Measurements from ENCODE around the gene NCAN.

The NCAN gene

GRCh38 chr19:19276851-19277250 is 65.1 kb downstream of the NCAN start:
- H3K4me3 ChIP-seq (replicated peaks in 1 of 2; ENCODE audit: low read depth in 2 of 2, low read length in 2 of 2): no peak overlapping the region
- TF ChIP-seq CTCF (IDR thresholded peaks at IDR 0.05; ENCODE audit: low read depth, low read length): no peak
- DNase-seq (ENCODE audit: low read depth in 2 of 2): peak; percentile 16 to 25

- no peak for TF ChIP-seq CTCF (IDR thresholded peaks at IDR 0.05; ENCODE audit: low read depth, low read length)
- DNase-seq (ENCODE audit: low read depth in 2 of 2): no peak
- H3K4me3 ChIP-seq (replicated peaks in 1 of 2; ENCODE audit: low read depth in 2 of 2, low read length in 2 of 2): no peak overlapping the region
Measured at GRCh38 chr19:19278315-19278714, 66.6 kb downstream of the NCAN start.

GRCh38 chr19:19279062-19279612 is 67.4 kb downstream of the NCAN start:
- DNase-seq (ENCODE audit: low read depth in 2 of 2): no peak
- H3K4me3 ChIP-seq (replicated peaks in 1 of 2; ENCODE audit: low read depth in 2 of 2, low read length in 2 of 2): no peak overlapping the region

GRCh38 chr19:19279853-19280252 is 68.1 kb downstream of the NCAN start:
- DNase-seq (ENCODE audit: low read depth in 2 of 2): no peak
- no peak overlapping the region for H3K4me3 ChIP-seq (replicated peaks in 1 of 2; ENCODE audit: low read depth in 2 of 2, low read length in 2 of 2)
- TF ChIP-seq CTCF (IDR thresholded peaks at IDR 0.05; ENCODE audit: low read depth, low read length): no peak

More at GRCh38 chr19:19279062-19279612, 67.4 kb downstream of the NCAN start:
- TF ChIP-seq CTCF (IDR thresholded peaks at IDR 0.05; ENCODE audit: low read depth, low read length): no peak

- DNase-seq (ENCODE audit: low read depth in 2 of 2): peak; percentile 29 to 39
- no peak for TF ChIP-seq CTCF (IDR thresholded peaks at IDR 0.05; ENCODE audit: low read depth, low read length)
- H3K4me3 ChIP-seq (replicated peaks in 1 of 2; ENCODE audit: low read depth in 2 of 2, low read length in 2 of 2): no peak overlapping the region
Measured at GRCh38 chr19:19280561-19280960, 68.8 kb downstream of the NCAN start.

- H3K4me3 ChIP-seq (replicated peaks in 1 of 2; ENCODE audit: low read depth in 2 of 2, low read length in 2 of 2): no peak overlapping the region
- no peak for TF ChIP-seq CTCF (IDR thresholded peaks at IDR 0.05; ENCODE audit: low read depth, low read length)
- DNase-seq (ENCODE audit: low read depth in 2 of 2): no peak
Measured at GRCh38 chr19:19285686-19286085, 73.9 kb downstream of the NCAN start.

GRCh38 chr19:19292607-19293006 is 80.8 kb downstream of the NCAN start:
- no peak overlapping the region for H3K4me3 ChIP-seq (replicated peaks in 1 of 2; ENCODE audit: low read depth in 2 of 2, low read length in 2 of 2)
- TF ChIP-seq CTCF (IDR thresholded peaks at IDR 0.05; ENCODE audit: low read depth, low read length): no peak
- no peak for DNase-seq (ENCODE audit: low read depth in 2 of 2)

Data from cardiac fibroblast (primary cell).